Upper lobe of left lung (tissue), 4 donors: ENCODE measurements around the gene ADCY7.

Experiments
- EP300 ChIP-seq, 4 donors: sonication (generic); formaldehyde crosslinking; IDR thresholded peaks; one replicate each; pipeline ENCODE4 v1.5.1; 2017; ENCODE audit warnings: antibody characterized with exemption in 4 of 4, control low read depth in 2 of 4
- POLR2A ChIP-seq, 4 donors: fragments of 450-650 bp; IDR thresholded peaks; one replicate each; pipeline ENCODE4 v1.5.1; 2016 to 2017; ENCODE audit warnings: antibody characterized with exemption in 4 of 4, mild to moderate bottlenecking in 2 of 4
- POLR2AphosphoS5 ChIP-seq, 2 donors: sonication (generic); formaldehyde crosslinking; IDR thresholded peaks; one replicate each; pipeline ENCODE4 v1.5.1; 2017; ENCODE audit warnings: antibody characterized with exemption in 2 of 2
- TF ChIP-seq, protein P1 (sequence below), 6 experiments: fragments of 450-650 bp in 4 of 6; fragments of 200-600 bp in 2 of 6; sonication (generic) in 2 of 6; IDR thresholded peaks; one replicate each; pipeline ENCODE4 v1.5.1; 2016 to 2019; ENCODE audit warnings: antibody characterized with exemption in 6 of 6

DNA sequence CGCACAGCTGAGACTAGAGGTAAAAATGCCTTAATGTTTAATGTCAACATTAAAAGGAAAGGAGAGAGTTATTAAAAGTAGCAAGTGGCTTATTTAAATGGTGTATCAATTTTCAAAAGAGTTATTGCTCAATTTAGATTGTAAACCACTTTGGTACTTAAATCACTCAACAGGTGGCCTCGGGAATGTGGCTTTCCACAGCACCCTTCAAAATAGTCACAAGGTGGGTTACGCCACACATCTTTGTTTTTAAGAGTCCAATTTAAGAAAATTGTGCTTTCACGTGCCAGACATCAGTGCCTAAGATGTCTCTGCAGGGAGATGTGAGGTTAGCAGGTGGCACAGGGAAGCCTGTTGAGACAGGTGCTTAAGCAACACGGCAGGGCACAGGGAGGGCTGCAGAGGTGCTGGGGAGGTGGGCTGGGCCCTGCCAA lies 27.5 kb upstream of the ADCY7 start:
- TF ChIP-seq, protein P1, sequence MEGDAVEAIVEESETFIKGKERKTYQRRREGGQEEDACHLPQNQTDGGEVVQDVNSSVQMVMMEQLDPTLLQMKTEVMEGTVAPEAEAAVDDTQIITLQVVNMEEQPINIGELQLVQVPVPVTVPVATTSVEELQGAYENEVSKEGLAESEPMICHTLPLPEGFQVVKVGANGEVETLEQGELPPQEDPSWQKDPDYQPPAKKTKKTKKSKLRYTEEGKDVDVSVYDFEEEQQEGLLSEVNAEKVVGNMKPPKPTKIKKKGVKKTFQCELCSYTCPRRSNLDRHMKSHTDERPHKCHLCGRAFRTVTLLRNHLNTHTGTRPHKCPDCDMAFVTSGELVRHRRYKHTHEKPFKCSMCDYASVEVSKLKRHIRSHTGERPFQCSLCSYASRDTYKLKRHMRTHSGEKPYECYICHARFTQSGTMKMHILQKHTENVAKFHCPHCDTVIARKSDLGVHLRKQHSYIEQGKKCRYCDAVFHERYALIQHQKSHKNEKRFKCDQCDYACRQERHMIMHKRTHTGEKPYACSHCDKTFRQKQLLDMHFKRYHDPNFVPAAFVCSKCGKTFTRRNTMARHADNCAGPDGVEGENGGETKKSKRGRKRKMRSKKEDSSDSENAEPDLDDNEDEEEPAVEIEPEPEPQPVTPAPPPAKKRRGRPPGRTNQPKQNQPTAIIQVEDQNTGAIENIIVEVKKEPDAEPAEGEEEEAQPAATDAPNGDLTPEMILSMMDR (IDR thresholded peaks at IDR 0.05), result no peak
- TF ChIP-seq POLR2A (IDR thresholded peaks at IDR 0.05) (no peak), POLR2AphosphoS5 (IDR thresholded peaks at IDR 0.05) (peak in 1 of 2 donors; percentile 32), EP300 (IDR thresholded peaks at IDR 0.05) (peak in 1 of 4 donors; percentile 80)
